ENCODE results near the gene VAMP2.

The VAMP2 gene

GRCh38 chr17:8125154-8125946, 37.4 kb downstream of the VAMP2 start (continued):
- TF ChIP-seq ZBTB6 (tag by site-specific recombination; IDR thresholded peaks at IDR 0.05): peak; percentile 47; the same call in 1 of the 2 replicates
- TF ChIP-seq, protein P1, sequence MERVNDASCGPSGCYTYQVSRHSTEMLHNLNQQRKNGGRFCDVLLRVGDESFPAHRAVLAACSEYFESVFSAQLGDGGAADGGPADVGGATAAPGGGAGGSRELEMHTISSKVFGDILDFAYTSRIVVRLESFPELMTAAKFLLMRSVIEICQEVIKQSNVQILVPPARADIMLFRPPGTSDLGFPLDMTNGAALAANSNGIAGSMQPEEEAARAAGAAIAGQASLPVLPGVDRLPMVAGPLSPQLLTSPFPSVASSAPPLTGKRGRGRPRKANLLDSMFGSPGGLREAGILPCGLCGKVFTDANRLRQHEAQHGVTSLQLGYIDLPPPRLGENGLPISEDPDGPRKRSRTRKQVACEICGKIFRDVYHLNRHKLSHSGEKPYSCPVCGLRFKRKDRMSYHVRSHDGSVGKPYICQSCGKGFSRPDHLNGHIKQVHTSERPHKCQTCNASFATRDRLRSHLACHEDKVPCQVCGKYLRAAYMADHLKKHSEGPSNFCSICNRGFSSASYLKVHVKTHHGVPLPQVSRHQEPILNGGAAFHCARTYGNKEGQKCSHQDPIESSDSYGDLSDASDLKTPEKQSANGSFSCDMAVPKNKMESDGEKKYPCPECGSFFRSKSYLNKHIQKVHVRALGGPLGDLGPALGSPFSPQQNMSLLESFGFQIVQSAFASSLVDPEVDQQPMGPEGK (tag by site-specific recombination; IDR thresholded peaks at IDR 0.05): peak; percentile 23
- no peak for TF ChIP-seq ZNF571 (tag by site-specific recombination; IDR thresholded peaks at IDR 0.05)
- TF ChIP-seq ZNF677 (tag by site-specific recombination; IDR thresholded peaks at IDR 0.05): peak; percentile 37; the same call in 1 of the 2 replicates
- no peak for TF ChIP-seq ZNF600 (tag by site-specific recombination; IDR thresholded peaks at IDR 0.05)
- TF ChIP-seq HIC1 (tag by site-specific recombination; IDR thresholded peaks at IDR 0.05): no peak
- TF ChIP-seq, protein P2, sequence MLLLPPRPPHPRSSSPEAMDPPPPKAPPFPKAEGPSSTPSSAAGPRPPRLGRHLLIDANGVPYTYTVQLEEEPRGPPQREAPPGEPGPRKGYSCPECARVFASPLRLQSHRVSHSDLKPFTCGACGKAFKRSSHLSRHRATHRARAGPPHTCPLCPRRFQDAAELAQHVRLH (tag by site-specific recombination; IDR thresholded peaks at IDR 0.05): peak; percentile 92
- TF ChIP-seq ZNF37A (tag by site-specific recombination; IDR thresholded peaks at IDR 0.05): 0 out of 2 replicates have a peak, but pooled peaks have one; percentile 26
- TF ChIP-seq ZNF404 (tag by site-specific recombination; IDR thresholded peaks at IDR 0.05): no peak
- TF ChIP-seq ZNF785 (tag by site-specific recombination; IDR thresholded peaks at IDR 0.05): no peak
- TF ChIP-seq ZNF433 (tag by site-specific recombination; IDR thresholded peaks at IDR 0.05; ENCODE audit: low read depth): no peak
- TF ChIP-seq ZNF132 (tag by site-specific recombination; IDR thresholded peaks at IDR 0.05; ENCODE audit: borderline replicate concordance): no peak
- no peak for TF ChIP-seq SCRT1 (tag by site-specific recombination; IDR thresholded peaks at IDR 0.05; ENCODE audit: borderline replicate concordance)
- no peak for TF ChIP-seq ZNF585B (tag by site-specific recombination; IDR thresholded peaks at IDR 0.05)
- no peak for TF ChIP-seq ZNF302 (tag by site-specific recombination; IDR thresholded peaks at IDR 0.05; ENCODE audit: low read depth)
- TF ChIP-seq IKZF3 (tag by site-specific recombination; IDR thresholded peaks at IDR 0.05): peak; percentile 3; the same call in 1 of the 2 replicates
- no peak for TF ChIP-seq REPIN1 (tag by site-specific recombination; IDR thresholded peaks at IDR 0.05; ENCODE audit: low read depth)
- TF ChIP-seq GLI2 (tag by site-specific recombination; IDR thresholded peaks at IDR 0.05; ENCODE audit: borderline replicate concordance, low read depth): no peak
- peak; percentile 95 for TF ChIP-seq ZNF561 (tag by site-specific recombination; IDR thresholded peaks at IDR 0.05; ENCODE audit: borderline replicate concordance)
- TF ChIP-seq, protein P3, sequence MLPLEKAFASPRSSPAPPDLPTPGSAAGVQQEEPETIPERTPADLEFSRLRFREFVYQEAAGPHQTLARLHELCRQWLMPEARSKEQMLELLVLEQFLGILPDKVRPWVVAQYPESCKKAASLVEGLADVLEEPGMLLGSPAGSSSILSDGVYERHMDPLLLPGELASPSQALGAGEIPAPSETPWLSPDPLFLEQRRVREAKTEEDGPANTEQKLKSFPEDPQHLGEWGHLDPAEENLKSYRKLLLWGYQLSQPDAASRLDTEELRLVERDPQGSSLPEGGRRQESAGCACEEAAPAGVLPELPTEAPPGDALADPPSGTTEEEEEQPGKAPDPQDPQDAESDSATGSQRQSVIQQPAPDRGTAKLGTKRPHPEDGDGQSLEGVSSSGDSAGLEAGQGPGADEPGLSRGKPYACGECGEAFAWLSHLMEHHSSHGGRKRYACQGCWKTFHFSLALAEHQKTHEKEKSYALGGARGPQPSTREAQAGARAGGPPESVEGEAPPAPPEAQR (tag by site-specific recombination; IDR thresholded peaks at IDR 0.05): no peak
- TF ChIP-seq, protein P4, sequence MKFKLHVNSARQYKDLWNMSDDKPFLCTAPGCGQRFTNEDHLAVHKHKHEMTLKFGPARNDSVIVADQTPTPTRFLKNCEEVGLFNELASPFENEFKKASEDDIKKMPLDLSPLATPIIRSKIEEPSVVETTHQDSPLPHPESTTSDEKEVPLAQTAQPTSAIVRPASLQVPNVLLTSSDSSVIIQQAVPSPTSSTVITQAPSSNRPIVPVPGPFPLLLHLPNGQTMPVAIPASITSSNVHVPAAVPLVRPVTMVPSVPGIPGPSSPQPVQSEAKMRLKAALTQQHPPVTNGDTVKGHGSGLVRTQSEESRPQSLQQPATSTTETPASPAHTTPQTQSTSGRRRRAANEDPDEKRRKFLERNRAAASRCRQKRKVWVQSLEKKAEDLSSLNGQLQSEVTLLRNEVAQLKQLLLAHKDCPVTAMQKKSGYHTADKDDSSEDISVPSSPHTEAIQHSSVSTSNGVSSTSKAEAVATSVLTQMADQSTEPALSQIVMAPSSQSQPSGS (tag by site-specific recombination; IDR thresholded peaks at IDR 0.05; ENCODE audit: low read depth): no peak
- TF ChIP-seq PRDM4 (tag by site-specific recombination; IDR thresholded peaks at IDR 0.05): peak; percentile 8; the same call in 1 of the 2 replicates
- TF ChIP-seq ZBTB8A (tag by site-specific recombination; IDR thresholded peaks at IDR 0.05): peak; percentile 46
- TF ChIP-seq ZNF48 (tag by site-specific recombination; IDR thresholded peaks at IDR 0.05): no peak
- TF ChIP-seq, protein P5, sequence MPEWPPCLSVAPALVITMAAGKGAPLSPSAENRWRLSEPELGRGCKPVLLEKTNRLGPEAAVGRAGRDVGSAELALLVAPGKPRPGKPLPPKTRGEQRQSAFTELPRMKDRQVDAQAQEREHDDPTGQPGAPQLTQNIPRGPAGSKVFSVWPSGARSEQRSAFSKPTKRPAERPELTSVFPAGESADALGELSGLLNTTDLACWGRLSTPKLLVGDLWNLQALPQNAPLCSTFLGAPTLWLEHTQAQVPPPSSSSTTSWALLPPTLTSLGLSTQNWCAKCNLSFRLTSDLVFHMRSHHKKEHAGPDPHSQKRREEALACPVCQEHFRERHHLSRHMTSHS (tag by site-specific recombination; IDR thresholded peaks at IDR 0.05): no peak
- no peak for TF ChIP-seq TCF7L2 (IDR thresholded peaks at IDR 0.05; ENCODE audit: borderline replicate concordance, low read depth, low read length)

Measured in HEK293 (cell line).